IMR-90 (cell line): ENCODE results near the gene TIAM2. TPM values are rescaled to one million over a fixed set of nuclear protein-coding genes. Genes with fewer than 3 reads are reported as not detected.

Experiments
- ATAC-seq: fragments of 200-7000 bp; cut with Tn5 transposase; 2 replicates; pipeline ENCODE4 v1.9.1; 2020; ENCODE audit warnings: low read depth, mild to moderate bottlenecking, moderate library complexity
- BruUV-seq: library from RNA; stranded (reverse); fragments of 400-500 nt; replicated peaks from 2 replicates; lab custom pipeline; 2021; lab: Mats Ljungman, UMichigan
- CTCF ChIA-PET: fragments of 300-600 bp; formaldehyde crosslinking; extraction: SDS; loops from one replicate; lab custom pipeline; 2021; ENCODE audit warnings: antibody characterized with exemption; lab: Yijun Ruan, JAX
- POLR2A ChIA-PET: fragments of 300-600 bp; sonication (Branson Sonifier 250); formaldehyde crosslinking; loops from one replicate; lab custom pipeline; 2022; ENCODE audit warnings: antibody characterized with exemption; ENCODE audit not compliant: unreplicated experiment; lab: Charles Lee
- DNase-seq: peaks from one replicate; pipeline ENCODE4 v3.0.0; 2013
- H2AFZ ChIP-seq: replicated peaks from 2 replicates; pipeline ENCODE3; 2013; ENCODE audit warnings: low read length, mild to moderate bottlenecking; ENCODE audit not compliant: poor library complexity
- H2AK5ac ChIP-seq: 2 replicates; pipeline ENCODE4 v1.6.1; 2013; ENCODE audit warnings: low read depth, low read length, inconsistent platforms
- H2AK9ac ChIP-seq: replicated peaks from 2 replicates; pipeline ENCODE3; 2013; ENCODE audit warnings: mild to moderate bottlenecking, low read depth, low read length, moderate library complexity; ENCODE audit not compliant: poor library complexity
- H2BK120ac ChIP-seq: 2 replicates; pipeline ENCODE4 v1.6.1; 2013; ENCODE audit warnings: low read depth, low read length, inconsistent platforms
- H2BK15ac ChIP-seq: 3 replicates; pipeline ENCODE4 v1.6.1; 2013; ENCODE audit warnings: low read depth, low read length, inconsistent platforms
- H2BK20ac ChIP-seq: 2 replicates; pipeline ENCODE4 v1.6.1; 2013; ENCODE audit warnings: low read depth, mild to moderate bottlenecking, inconsistent platforms, low read length, moderate library complexity
- H2BK5ac ChIP-seq: 2 replicates; pipeline ENCODE4 v1.6.1; 2013; ENCODE audit warnings: mild to moderate bottlenecking, low read depth, low read length, inconsistent platforms; ENCODE audit not compliant: poor library complexity, severe bottlenecking
- H3K14ac ChIP-seq: replicated peaks from 2 replicates; pipeline ENCODE4 v1.6.1; 2013; ENCODE audit warnings: low read depth, low read length, inconsistent platforms
- H3K18ac ChIP-seq: 2 replicates; pipeline ENCODE4 v1.6.1; 2013; ENCODE audit warnings: low read depth, low read length, control low read depth
- H3K23ac ChIP-seq: 2 replicates; pipeline ENCODE4 v1.6.1; 2013; ENCODE audit warnings: low read depth, low read length, inconsistent platforms
- H3K27ac ChIP-seq: 2 replicates; pipeline ENCODE4 v1.5.1; 2013; ENCODE audit warnings: mild to moderate bottlenecking, control low read depth, low read length; ENCODE audit not compliant: insufficient read depth
- H3K27me3 ChIP-seq: 2 replicates; pipeline ENCODE4 v1.6.1; 2013; ENCODE audit warnings: low read length; ENCODE audit not compliant: control insufficient read depth, insufficient read depth
- H3K36me3 ChIP-seq: 2 replicates; pipeline ENCODE4 v1.6.1; 2013; ENCODE audit warnings: low read length, mixed read lengths; ENCODE audit not compliant: control insufficient read depth, insufficient read depth
- H3K4ac ChIP-seq: 2 replicates; pipeline ENCODE4 v1.6.1; 2013; ENCODE audit warnings: low read depth, low read length, inconsistent platforms
- H3K4me1 ChIP-seq: 2 replicates; pipeline ENCODE4 v1.6.1; 2013; ENCODE audit warnings: low read length, mixed read lengths; ENCODE audit not compliant: control insufficient read depth, insufficient read depth
- H3K4me2 ChIP-seq: 2 replicates; pipeline ENCODE4 v1.6.1; 2013; ENCODE audit warnings: low read depth, mild to moderate bottlenecking, control low read depth, low read length, moderate library complexity
- H3K4me3 ChIP-seq: 2 replicates; pipeline ENCODE4 v1.5.1; 2013; ENCODE audit warnings: low read depth, mild to moderate bottlenecking, control low read depth, low read length, moderate library complexity; ENCODE audit not compliant: insufficient read depth
- H3K56ac ChIP-seq: 2 replicates; pipeline ENCODE4 v1.6.1; 2013; ENCODE audit warnings: low read length, inconsistent platforms; ENCODE audit not compliant: insufficient read depth; ENCODE audit errors: extremely low read depth
- H3K79me1 ChIP-seq, 2 experiments: 2 replicates each; pipeline ENCODE4 v1.6.1; 2013; ENCODE audit warnings: low read length in 2 of 2, inconsistent platforms in 1 of 2, low read depth in 1 of 2
- H3K9ac ChIP-seq: 2 replicates; pipeline ENCODE4 v1.6.1; 2013; ENCODE audit warnings: low read depth, low read length, control low read depth
- H3K9me1 ChIP-seq: 2 replicates; pipeline ENCODE4 v1.6.1; 2013; ENCODE audit warnings: low read length, inconsistent platforms; ENCODE audit not compliant: insufficient read depth
- H3K9me3 ChIP-seq: 2 replicates; pipeline ENCODE4 v1.6.1; 2013; ENCODE audit warnings: low read length; ENCODE audit not compliant: control insufficient read depth, insufficient read depth
- H4K20me1 ChIP-seq: 2 replicates; pipeline ENCODE4 v1.6.1; 2013; ENCODE audit warnings: low read length, inconsistent platforms; ENCODE audit not compliant: insufficient read depth
- H4K5ac ChIP-seq: 2 replicates; pipeline ENCODE4 v1.6.1; 2013; ENCODE audit warnings: mild to moderate bottlenecking, low read depth, low read length, control low read depth
- H4K8ac ChIP-seq, 2 experiments: 2 replicates each; pipeline ENCODE4 v1.6.1; 2013; ENCODE audit warnings: low read depth in 2 of 2, low read length in 2 of 2, control low read depth in 1 of 2, inconsistent platforms in 1 of 2
- H4K91ac ChIP-seq: 2 replicates; pipeline ENCODE4 v1.6.1; 2013; ENCODE audit warnings: low read depth, low read length, inconsistent platforms; ENCODE audit not compliant: insufficient read depth
- CHD1 ChIP-seq: IDR thresholded peaks from 2 replicates; pipeline ENCODE4 v1.6.1; 2012; ENCODE audit warnings: low read depth, low read length, improper control_type of control experiment
- WGBS, 2 experiments: methylation state at CpG; one replicate each; pipeline versions ENCODE4 v1.1.5 to v1.1.7; 2013; ENCODE audit warnings: missing lambda C conversion rate in 2 of 2; ENCODE audit not compliant: insufficient read length in 1 of 2; ENCODE audit errors: extremely low coverage in 2 of 2; 5-methylcytosine and 5-hydroxymethylcytosine counted together
- dilution Hi-C: fragments of 300-500 bp; cut with HindIII; formaldehyde crosslinking; loops from one replicate; pipeline ENCODE4 v1.14.3; 2018; ENCODE audit warnings: low sequenced_read_pairs; ENCODE audit not compliant: unreplicated experiment
- in situ Hi-C: fragments of 300-500 bp; cut with MboI; formaldehyde crosslinking; loops from 3 replicates; pipeline ENCODE4 v1.14.3; 2019; ENCODE audit warnings: low sequenced_read_pairs, inconsistent platforms, mixed read lengths
- intact Hi-C: fragments of 100-400 bp; cut with micrococcal nuclease; formaldehyde crosslinking; loops from 2 replicates; pipeline ENCODE4 v1.10.0; 2022
- polyA plus RNA-seq, 3 experiments: library from polyadenylated mRNA; depleted of rRNA; stranded (reverse); fragments of >200 nt; gene quantifications; 2 replicates each; pipeline ENCODE4 v1.2.3, GENCODE V29; 2012; ENCODE audit warnings: low replicate concordance in 1 of 3
- total RNA-seq: library from RNA; depleted of rRNA; stranded (reverse); fragments of >200 nt; gene quantifications from 2 replicates; pipeline ENCODE4 v1.2.3, GENCODE V29; 2012

TIAM2 gene
- total and polyA plus RNA-seq, 2 of the 4 experiments (the other 2 are of a cell fraction), result 3.1 to 4.7 TPM

DNA sequence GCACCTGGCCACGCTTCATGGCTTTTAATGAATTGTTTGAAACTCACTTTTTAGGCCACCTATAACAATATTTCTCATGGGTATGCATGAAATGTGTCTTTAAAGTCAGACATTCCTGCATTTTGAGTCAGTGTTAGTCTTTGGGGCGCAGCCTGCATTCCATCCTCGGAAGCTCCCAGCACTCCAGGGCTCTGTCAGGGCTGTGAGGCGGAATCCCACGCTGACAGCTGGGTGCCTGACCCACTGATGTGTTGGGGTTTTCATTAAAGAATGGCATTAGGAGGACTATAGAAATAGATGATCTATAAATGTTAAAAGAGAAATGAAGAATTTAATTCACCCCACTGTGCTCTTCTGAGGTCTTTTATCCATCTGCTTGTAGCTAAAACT lies 252.5 kb downstream of the TIAM2 start:
- H3K56ac ChIP-seq, result no peak overlapping the region
- H3K18ac ChIP-seq, result no peak overlapping the region
- in situ Hi-C loops, result loop anchor here (5.0 to 10.0 kb wide), 2 partner anchors 70 to 573 kb away; no protein-coding TSS in a partner anchor
- DNase-seq (peak; percentile 26), ATAC-seq (peak; percentile 42; the same call in 1 of the 2 replicates)
- H3K27me3 ChIP-seq, result no peaks in the 10 kb centered on the region
- no peak overlapping the region for H4K8ac ChIP-seq
- H3K27ac ChIP-seq, result no peak overlapping the region
- H3K9ac ChIP-seq, result no peak overlapping the region
- no peak overlapping the region for H3K4me3 ChIP-seq
- no TSS peak for BruUV-seq
- H3K4ac ChIP-seq, result no peak overlapping the region
- H4K5ac ChIP-seq, result no peak overlapping the region
- no CpG with 5 or more reads among the region's 5 CpGs for WGBS, 2 experiments
- H3K4me1 ChIP-seq, result peaks cover 4% of the 10 kb centered on the region; the same call in 1 of the 2 replicates
- POLR2A ChIA-PET, result no interaction called here
- no peak overlapping the region for H2BK120ac ChIP-seq
- no peak overlapping the region for H2BK15ac ChIP-seq
- CTCF ChIA-PET, result interaction anchor here (1.0 to 2.1 kb wide), 4 partner anchors 58 to 320 kb away, joined by 3 to 15 read pairs (median 8); no protein-coding TSS in a partner anchor
- no peak overlapping the region for H2BK20ac ChIP-seq
- H4K91ac ChIP-seq, result no peak overlapping the region
- no peak overlapping the region for H2BK5ac ChIP-seq
- H2AFZ ChIP-seq, result no peak overlapping the region
- dilution Hi-C loops, result no loop called here
- H2AK9ac ChIP-seq, result no peak overlapping the region
- H2AK5ac ChIP-seq, result no peak overlapping the region
- intact Hi-C loops, result loop anchor here (1.0 to 2.0 kb wide), 4 partner anchors 70 to 573 kb away; no protein-coding TSS in a partner anchor
- no peak overlapping the region for H3K23ac ChIP-seq
- H3K79me1 ChIP-seq, result 0 out of 4 replicates have a peak, but pooled peaks cover 0 to 3% of the 10 kb centered on the region in 2 experiments
- H3K14ac ChIP-seq, result no peak overlapping the region
- H3K9me3 ChIP-seq, result no peaks in the 10 kb centered on the region
- no peaks in the 10 kb centered on the region for H4K20me1 ChIP-seq
- peaks cover 6% of the 10 kb centered on the region for H3K36me3 ChIP-seq
- no peak for TF ChIP-seq CHD1
- H3K9me1 ChIP-seq, result peaks cover 12% of the 10 kb centered on the region; the same call in 1 of the 2 replicates
- no peak overlapping the region for H3K4me2 ChIP-seq
